Astrocyte (in vitro differentiated cells and primary cell): ENCODE results near the gene TNFRSF12A.

Source experiments
- CTCF ChIP-seq: IDR thresholded peaks from 2 replicates; pipeline ENCODE4 v1.5.1; 2011; ENCODE audit warnings: low read depth, mild to moderate bottlenecking, inconsistent platforms, low read length, moderate library complexity; ENCODE audit not compliant: insufficient read depth
- EZH2 ChIP-seq: IDR thresholded peaks from 2 replicates; pipeline ENCODE4 v1.6.1; 2012; ENCODE audit warnings: mild to moderate bottlenecking, low read length, inconsistent platforms; ENCODE audit not compliant: insufficient read depth

- no peak for TF ChIP-seq CTCF
- no peak for TF ChIP-seq EZH2
These were observed 30.3 kb downstream of the TNFRSF12A start for GRCh38 chr16:3050487-3050886.
